HL-60 (cell line): ENCODE measurements around the gene EIPR1.

Source experiments
- GABPA ChIP-seq: IDR thresholded peaks from 2 replicates; pipeline ENCODE4 v1.6.1; 2012; ENCODE audit warnings: low read depth
- POLR2AphosphoS5 ChIP-seq: IDR thresholded peaks from 2 replicates; pipeline ENCODE4 v1.6.1; 2012; ENCODE audit warnings: low read depth
- TF ChIP-seq, protein P1 (sequence below): IDR thresholded peaks from one replicate; pipeline ENCODE4 v1.5.1; 2011; ENCODE audit warnings: low read length, control low read depth, inconsistent platforms; ENCODE audit not compliant: insufficient read depth

DNA sequence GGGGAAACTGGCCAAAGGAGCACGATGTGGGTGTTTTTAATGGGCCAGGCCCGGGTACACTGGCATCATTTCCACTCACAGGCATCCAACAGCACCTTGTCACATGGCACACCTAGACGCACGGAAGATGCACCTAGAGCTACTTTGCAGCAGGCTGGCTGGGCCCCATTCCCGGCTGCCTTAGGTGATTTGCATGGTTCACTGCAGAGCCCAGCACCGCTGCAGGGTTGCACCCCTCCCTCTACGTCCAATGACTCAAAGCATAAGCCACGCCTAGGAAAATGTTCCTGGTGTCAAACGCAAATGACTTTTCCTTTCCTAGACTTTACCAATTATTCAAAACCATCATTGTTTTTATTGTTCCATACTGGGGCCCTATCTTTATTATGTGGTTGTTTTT is 222.9 kb downstream of the EIPR1 start:
- TF ChIP-seq POLR2AphosphoS5, result no peak
- TF ChIP-seq, protein P1, sequence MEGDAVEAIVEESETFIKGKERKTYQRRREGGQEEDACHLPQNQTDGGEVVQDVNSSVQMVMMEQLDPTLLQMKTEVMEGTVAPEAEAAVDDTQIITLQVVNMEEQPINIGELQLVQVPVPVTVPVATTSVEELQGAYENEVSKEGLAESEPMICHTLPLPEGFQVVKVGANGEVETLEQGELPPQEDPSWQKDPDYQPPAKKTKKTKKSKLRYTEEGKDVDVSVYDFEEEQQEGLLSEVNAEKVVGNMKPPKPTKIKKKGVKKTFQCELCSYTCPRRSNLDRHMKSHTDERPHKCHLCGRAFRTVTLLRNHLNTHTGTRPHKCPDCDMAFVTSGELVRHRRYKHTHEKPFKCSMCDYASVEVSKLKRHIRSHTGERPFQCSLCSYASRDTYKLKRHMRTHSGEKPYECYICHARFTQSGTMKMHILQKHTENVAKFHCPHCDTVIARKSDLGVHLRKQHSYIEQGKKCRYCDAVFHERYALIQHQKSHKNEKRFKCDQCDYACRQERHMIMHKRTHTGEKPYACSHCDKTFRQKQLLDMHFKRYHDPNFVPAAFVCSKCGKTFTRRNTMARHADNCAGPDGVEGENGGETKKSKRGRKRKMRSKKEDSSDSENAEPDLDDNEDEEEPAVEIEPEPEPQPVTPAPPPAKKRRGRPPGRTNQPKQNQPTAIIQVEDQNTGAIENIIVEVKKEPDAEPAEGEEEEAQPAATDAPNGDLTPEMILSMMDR, result no peak
- no peak for TF ChIP-seq GABPA
